OCI-LY7 (cell line): Measurements from ENCODE around the gene PDXK. TPM values are rescaled to one million over a fixed set of nuclear protein-coding genes. Genes with fewer than 3 reads are reported as not detected.
A peak's percentile ranks its signal among the peaks of the same experiment; 100 is the strongest.

ENCODE experiments used
- BruUV-seq: library from RNA; stranded (reverse); fragments of 400-500 nt; replicated peaks from 2 replicates; lab custom pipeline; 2021; lab: Mats Ljungman, UMichigan
- CTCF ChIA-PET: fragments of 300-600 bp; sonication (Branson Sonifier 250); formaldehyde crosslinking; loops from one replicate; lab custom pipeline; 2022; ENCODE audit warnings: antibody characterized with exemption; ENCODE audit not compliant: unreplicated experiment; lab: Charles Lee
- POLR2A ChIA-PET: fragments of 300-600 bp; sonication (Branson Sonifier 250); formaldehyde crosslinking; loops from one replicate; lab custom pipeline; 2022; ENCODE audit warnings: antibody characterized with exemption; lab: Charles Lee
- DNase-seq: peaks from one replicate; pipeline ENCODE4 v3.0.0-alpha.2; 2015; ENCODE audit warnings: low spot score
- H2AFZ ChIP-seq: fragments of 200-600 bp; sonication (generic), shearing (Covaris generic); 2 replicates; pipeline ENCODE4 v1.6.1; 2014; ENCODE audit warnings: mild to moderate bottlenecking, antibody characterized with exemption, low read length, moderate library complexity
- H3K27ac ChIP-seq: fragments of 200-600 bp; sonication (generic); 2 replicates; pipeline ENCODE4 v1.5.1; 2014; ENCODE audit warnings: mixed run types, low read depth, mild to moderate bottlenecking, moderate library complexity, low read length, inconsistent platforms; ENCODE audit not compliant: poor library complexity, severe bottlenecking
- H3K36me3 ChIP-seq: fragments of 200-600 bp; sonication (generic); 2 replicates; pipeline ENCODE4 v1.6.1; 2014; ENCODE audit warnings: mild to moderate bottlenecking, antibody characterized with exemption, low read length, moderate library complexity, mixed read lengths; ENCODE audit not compliant: insufficient read depth
- H3K4me1 ChIP-seq: fragments of 200-600 bp; sonication (generic); 2 replicates; pipeline ENCODE4 v1.5.1; 2014; ENCODE audit warnings: mild to moderate bottlenecking, low read length; ENCODE audit not compliant: insufficient read depth, poor library complexity, severe bottlenecking
- H3K4me2 ChIP-seq: fragments of 200-600 bp; sonication (generic); 2 replicates; pipeline ENCODE4 v1.6.1; 2014; ENCODE audit warnings: mild to moderate bottlenecking, low read length
- H3K4me3 ChIP-seq: fragments of 200-600 bp; sonication (generic); 2 replicates; pipeline ENCODE4 v1.5.1; 2014; ENCODE audit warnings: mild to moderate bottlenecking, low read depth, low read length; ENCODE audit not compliant: poor library complexity, severe bottlenecking
- H3K79me2 ChIP-seq: fragments of 200-600 bp; sonication (generic); 2 replicates; pipeline ENCODE4 v1.6.1; 2016; ENCODE audit warnings: low read depth, mild to moderate bottlenecking, low read length, moderate library complexity, mixed read lengths; ENCODE audit not compliant: insufficient read depth
- H3K9me2 ChIP-seq: fragments of 200-600 bp; sonication (generic); 2 replicates; pipeline ENCODE4 v1.6.1; 2016; ENCODE audit warnings: mild to moderate bottlenecking, low read length, mixed read lengths; ENCODE audit not compliant: insufficient read depth
- H3K9me3 ChIP-seq: fragments of 200-600 bp; sonication (generic); 2 replicates; pipeline ENCODE4 v1.6.1; 2014; ENCODE audit warnings: mild to moderate bottlenecking, mixed run types, low read length, mixed read lengths
- H4K20me1 ChIP-seq: fragments of 200-600 bp; sonication (generic); 2 replicates; pipeline ENCODE4 v1.6.1; 2014; ENCODE audit warnings: mild to moderate bottlenecking, antibody characterized with exemption, low read length, moderate library complexity, mixed read lengths; ENCODE audit not compliant: insufficient read depth
- EZH2phosphoT487 ChIP-seq: fragments of 200-600 bp; sonication (generic); IDR thresholded peaks from 2 replicates; pipeline ENCODE4 v1.6.1; 2018; ENCODE audit warnings: low read depth, borderline replicate concordance, mild to moderate bottlenecking, mixed run types, antibody characterized with exemption, low read length, moderate library complexity, mixed read lengths
- intact Hi-C: fragments of 100-400 bp; cut with micrococcal nuclease; formaldehyde crosslinking; loops from one replicate; pipeline ENCODE4 v1.10.0; 2022; ENCODE audit not compliant: unreplicated experiment
- total RNA-seq, 2 experiments: library from RNA; depleted of rRNA in 1 of 2; stranded (reverse); fragments of >200 nt in 1 of 2; shearing (Covaris generic) in 1 of 2; gene quantifications; 2 replicates each; pipeline ENCODE4 v1.2.3, GENCODE V29; 2014 to 2022
- TF ChIP-seq, protein P1 (sequence below): fragments of 200-600 bp; sonication (generic); conservative IDR thresholded peaks from 2 replicates; pipeline ENCODE4 v1.5.1; 2014; ENCODE audit warnings: mild to moderate bottlenecking, antibody characterized with exemption, low read length, moderate library complexity, mixed read lengths

Gene PDXK
- total RNA-seq, 2 experiments from 2014 or later: 32.8 to 67.0 TPM

DNA sequence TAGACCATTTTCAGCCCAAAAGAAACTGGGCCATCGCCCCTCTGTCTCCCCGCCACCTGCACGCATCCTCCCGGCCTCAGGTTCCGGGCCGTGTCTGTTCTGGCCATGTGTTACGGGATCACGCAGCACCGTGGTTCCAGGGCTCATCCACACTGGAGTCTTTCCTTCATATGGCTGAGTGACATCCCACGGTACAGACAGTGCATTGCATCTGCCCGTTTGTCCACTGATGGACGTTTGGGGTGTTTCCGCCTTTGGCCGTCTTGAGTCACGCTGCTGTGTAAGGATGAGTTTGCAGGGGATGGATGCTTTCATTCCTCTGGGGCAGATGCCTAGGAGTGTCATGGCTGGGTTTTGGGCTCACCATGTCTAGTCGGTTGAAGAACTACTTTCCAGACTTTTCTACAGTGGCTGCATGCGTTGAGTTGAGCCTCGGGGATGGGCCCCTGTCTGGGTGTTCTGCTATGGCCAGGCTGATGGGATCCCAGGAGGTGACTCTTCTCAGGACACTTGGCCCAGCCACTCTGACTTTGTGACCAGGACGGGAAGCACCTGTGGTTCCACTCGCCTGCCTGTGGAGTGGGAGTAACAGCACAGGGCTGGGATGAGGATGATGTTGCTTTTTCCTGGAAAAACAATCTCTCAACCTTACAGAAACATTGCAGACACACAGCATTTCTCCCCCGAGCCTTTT is 87.2 kb downstream of the PDXK start:
- POLR2A ChIA-PET: interaction anchor here (0.6 to 0.7 kb wide), 2 partner anchors 11 to 12 kb away, joined by 3 read pairs; no protein-coding TSS in a partner anchor
- Histone ChIP-seq H3K4me2 (peak overlapping the region; percentile 59), H3K27ac (peak overlapping the region; percentile 96), H3K79me2 (0 out of 2 replicates have a peak, but pooled peaks cover 4% of the 10 kb centered on the region), H3K36me3 (peaks cover 51% of the 10 kb centered on the region), H3K9me3 (no peaks in the 10 kb centered on the region), H4K20me1 (no peaks in the 10 kb centered on the region), H3K4me1 (peaks cover 64% of the 10 kb centered on the region), H2AFZ (no peak overlapping the region), H3K9me2 (no peaks in the 10 kb centered on the region), H3K4me3 (peak overlapping the region; percentile 20)
- DNase-seq: peak; percentile 22
- CTCF ChIA-PET: interaction anchor here (1.2 kb wide), 1 partner anchor 9 kb away, joined by 3 read pairs; no protein-coding TSS in a partner anchor
- intact Hi-C loops: no loop called here
- no TSS peak for BruUV-seq
- TF ChIP-seq EZH2phosphoT487: no peak
- TF ChIP-seq, protein P1, sequence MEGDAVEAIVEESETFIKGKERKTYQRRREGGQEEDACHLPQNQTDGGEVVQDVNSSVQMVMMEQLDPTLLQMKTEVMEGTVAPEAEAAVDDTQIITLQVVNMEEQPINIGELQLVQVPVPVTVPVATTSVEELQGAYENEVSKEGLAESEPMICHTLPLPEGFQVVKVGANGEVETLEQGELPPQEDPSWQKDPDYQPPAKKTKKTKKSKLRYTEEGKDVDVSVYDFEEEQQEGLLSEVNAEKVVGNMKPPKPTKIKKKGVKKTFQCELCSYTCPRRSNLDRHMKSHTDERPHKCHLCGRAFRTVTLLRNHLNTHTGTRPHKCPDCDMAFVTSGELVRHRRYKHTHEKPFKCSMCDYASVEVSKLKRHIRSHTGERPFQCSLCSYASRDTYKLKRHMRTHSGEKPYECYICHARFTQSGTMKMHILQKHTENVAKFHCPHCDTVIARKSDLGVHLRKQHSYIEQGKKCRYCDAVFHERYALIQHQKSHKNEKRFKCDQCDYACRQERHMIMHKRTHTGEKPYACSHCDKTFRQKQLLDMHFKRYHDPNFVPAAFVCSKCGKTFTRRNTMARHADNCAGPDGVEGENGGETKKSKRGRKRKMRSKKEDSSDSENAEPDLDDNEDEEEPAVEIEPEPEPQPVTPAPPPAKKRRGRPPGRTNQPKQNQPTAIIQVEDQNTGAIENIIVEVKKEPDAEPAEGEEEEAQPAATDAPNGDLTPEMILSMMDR: no peak

DNA sequence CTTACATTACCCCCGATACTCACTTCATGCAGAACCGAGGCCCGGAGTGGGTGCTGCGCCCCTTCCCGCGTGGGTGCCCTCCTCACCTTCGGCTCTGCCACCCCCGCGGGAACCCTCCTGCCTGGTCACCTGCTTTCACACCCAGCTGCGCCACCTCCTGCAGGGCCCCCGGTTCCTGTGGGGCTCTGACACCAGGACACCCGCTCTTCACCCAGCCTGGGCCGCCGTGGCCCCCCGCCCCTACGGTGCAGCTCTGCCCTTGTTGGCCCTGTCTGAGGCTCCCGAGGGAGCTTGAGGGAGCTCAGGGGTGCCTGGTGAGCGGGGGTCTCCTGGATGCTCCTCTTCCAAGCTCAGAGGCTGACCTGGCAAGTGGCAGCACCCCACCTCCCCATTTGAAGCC is 89.4 kb downstream of the PDXK start:
- no peaks in the 10 kb centered on the region for H4K20me1 ChIP-seq
- H3K4me1 ChIP-seq: peaks cover 67% of the 10 kb centered on the region
- peak; percentile 19 for DNase-seq
- intact Hi-C loops: no loop called here
- no peak overlapping the region for H3K4me3 ChIP-seq
- TF ChIP-seq, protein P1: no peak
- no peak for TF ChIP-seq EZH2phosphoT487
- POLR2A ChIA-PET: no interaction called here
- no TSS peak for BruUV-seq
- H3K79me2 ChIP-seq: 0 out of 2 replicates have a peak, but pooled peaks cover 4% of the 10 kb centered on the region
- H3K9me3 ChIP-seq: no peaks in the 10 kb centered on the region
- H3K9me2 ChIP-seq: no peaks in the 10 kb centered on the region
- H3K27ac ChIP-seq: no peak overlapping the region
- H2AFZ ChIP-seq: no peak overlapping the region
- H3K4me2 ChIP-seq: peak overlapping the region; percentile 58
- H3K36me3 ChIP-seq: peaks cover 29% of the 10 kb centered on the region
- CTCF ChIA-PET: no interaction called here

DNA sequence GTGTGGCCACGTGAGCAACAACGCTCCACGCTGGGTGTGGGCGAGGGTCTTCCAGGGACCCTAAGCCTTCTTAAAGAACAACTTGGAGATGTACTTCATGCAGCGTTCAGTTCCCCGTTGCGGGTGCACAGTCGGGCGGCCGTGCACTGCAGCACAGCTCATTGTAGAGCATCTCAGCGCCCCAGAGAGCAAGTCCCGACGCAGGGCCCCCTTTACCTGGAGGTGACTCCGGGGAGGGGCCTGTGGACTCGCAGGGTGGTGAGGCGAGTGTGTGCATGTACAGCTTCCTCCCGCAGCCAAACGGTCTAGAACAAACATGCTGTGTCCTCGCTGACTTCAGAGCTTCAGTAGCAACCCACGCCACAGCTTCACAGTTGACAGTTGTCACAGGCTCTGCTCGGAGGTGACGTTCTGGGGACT is 89.9 kb downstream of the PDXK start:
- ChIA-PET POLR2A (no interaction called here), CTCF (no interaction called here)
- no peak for TF ChIP-seq EZH2phosphoT487
- TF ChIP-seq, protein P1: no peak
- DNase-seq: peak; percentile 25
- H3K4me2 ChIP-seq: peak overlapping the region; percentile 58
- no peaks in the 10 kb centered on the region for H3K9me3 ChIP-seq
- intact Hi-C loops: no loop called here
- H3K36me3 ChIP-seq: peaks cover 24% of the 10 kb centered on the region
- H3K9me2 ChIP-seq: no peaks in the 10 kb centered on the region
- no TSS peak for BruUV-seq
- no peak overlapping the region for H2AFZ ChIP-seq
- H3K79me2 ChIP-seq: 0 out of 2 replicates have a peak, but pooled peaks cover 4% of the 10 kb centered on the region
- H3K4me3 ChIP-seq: no peak overlapping the region
- H3K27ac ChIP-seq: peak overlapping the region; percentile 0
- peaks cover 67% of the 10 kb centered on the region for H3K4me1 ChIP-seq
- H4K20me1 ChIP-seq: no peaks in the 10 kb centered on the region
